CD1c-positive myeloid dendritic cell (primary cell): Measurements from ENCODE around the gene LDB2.

Source experiments
- DNase-seq: peaks from one replicate; pipeline ENCODE4 v3.0.0-alpha.2; 2016; ENCODE audit errors: extremely low spot score

Gene LDB2

GRCh38 chr4:16843831-16844508 lies 54.5 kb downstream of the LDB2 start:
- peak; percentile 73 for DNase-seq

GRCh38 chr4:16838226-16838875 lies 60.1 kb downstream of the LDB2 start:
- no peak for DNase-seq

- no peak for DNase-seq
Observed at GRCh38 chr4:16837475-16837874, 61.0 kb downstream of the LDB2 start.

DNA sequence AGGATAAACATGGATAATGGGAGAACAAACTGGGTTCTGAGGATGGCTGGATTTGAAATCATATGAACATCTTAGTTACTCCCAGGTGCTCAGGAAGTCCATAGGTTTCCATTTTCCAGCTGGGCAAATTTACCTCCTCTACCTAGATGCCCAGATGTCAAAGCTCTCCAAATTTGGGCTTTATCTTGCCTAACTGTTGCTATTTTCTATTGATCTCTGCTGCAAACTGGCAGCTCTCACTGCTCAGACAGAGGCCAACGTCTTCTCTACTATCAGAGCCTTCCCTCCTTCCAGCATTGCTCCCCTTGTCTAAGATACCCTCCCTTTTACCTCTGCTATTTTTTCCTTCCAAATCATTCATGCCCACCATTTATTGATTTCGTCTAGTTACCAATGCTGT lies 62.1 kb downstream of the LDB2 start:
- no peak for DNase-seq

DNA sequence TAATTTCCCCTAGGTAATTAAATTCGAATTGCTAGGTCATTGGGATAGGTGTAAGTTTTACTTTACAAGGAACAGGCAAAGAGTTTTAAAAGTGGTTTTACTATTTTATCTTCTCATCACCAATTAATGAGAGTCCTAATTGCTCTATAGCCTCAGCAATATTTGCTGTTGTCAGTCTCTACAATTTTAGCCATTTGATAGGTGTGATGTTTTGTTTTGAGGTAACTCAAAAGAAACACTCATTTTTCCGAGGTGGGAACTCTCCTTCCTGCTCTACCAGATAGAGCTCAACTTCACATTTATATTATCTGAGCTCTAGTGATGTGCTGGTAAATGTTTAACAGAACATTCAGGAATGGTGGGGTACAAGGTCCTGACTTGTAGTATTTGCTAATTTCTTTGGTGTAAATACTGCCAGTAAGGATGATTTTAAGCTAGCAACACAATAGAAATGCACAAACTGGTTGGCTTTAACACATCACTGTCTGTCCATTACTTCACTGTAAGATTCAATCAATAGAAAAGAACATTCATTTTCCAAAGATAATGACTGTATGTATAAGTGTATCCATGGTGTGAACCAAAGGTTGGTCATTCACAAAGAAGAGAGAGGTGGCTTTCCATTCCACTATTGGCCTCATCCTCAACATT lies 62.7 kb downstream of the LDB2 start:
- DNase-seq = no peak

DNA sequence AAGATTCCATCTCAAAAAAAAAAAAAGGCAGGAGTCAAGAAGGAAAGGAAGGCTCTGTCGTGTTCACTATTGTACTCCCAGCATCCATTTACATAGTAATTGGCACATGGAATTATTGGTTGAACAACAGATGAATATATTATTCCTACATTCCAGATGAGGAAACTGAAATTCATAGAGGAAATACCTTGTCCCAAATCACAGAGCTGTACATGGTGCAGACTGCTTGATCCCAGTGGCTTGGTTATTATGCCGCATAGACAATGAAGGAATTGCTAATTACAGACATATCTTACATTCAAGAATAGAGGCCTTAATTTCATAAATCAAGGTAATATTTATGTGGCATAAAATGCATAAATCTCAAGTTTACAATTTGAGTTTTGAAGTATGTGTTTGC lies 63.6 kb downstream of the LDB2 start:
- no peak for DNase-seq

GRCh38 chr4:16833722-16834121 lies 64.7 kb downstream of the LDB2 start:
- no peak for DNase-seq

- no peak for DNase-seq
Observed at GRCh38 chr4:16830081-16830480, 68.4 kb downstream of the LDB2 start.

GRCh38 chr4:16827794-16828724 lies 70.4 kb downstream of the LDB2 start:
- no peak for DNase-seq

DNA sequence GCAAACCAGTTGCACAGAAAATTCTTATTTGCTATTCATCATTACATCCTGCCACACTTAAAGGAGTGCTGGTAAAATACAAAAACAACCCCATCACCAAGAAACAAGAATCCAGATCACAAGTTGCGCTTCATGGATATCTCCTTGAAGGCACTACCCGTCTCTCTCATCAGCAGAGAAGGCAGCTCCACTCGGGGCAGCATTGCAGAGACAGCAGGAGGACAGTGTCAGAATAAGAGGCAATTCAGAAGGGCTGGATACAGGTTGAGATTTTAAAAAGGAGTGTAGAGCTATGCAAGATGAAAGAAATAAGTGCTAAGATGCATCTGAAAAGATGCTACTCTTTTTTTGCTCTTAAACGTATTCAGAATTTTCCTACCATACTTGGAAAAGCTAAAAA lies 71.4 kb downstream of the LDB2 start:
- no peak for DNase-seq

- no peak for DNase-seq
Observed at GRCh38 chr4:16826406-16826910, 72.0 kb downstream of the LDB2 start.

DNA sequence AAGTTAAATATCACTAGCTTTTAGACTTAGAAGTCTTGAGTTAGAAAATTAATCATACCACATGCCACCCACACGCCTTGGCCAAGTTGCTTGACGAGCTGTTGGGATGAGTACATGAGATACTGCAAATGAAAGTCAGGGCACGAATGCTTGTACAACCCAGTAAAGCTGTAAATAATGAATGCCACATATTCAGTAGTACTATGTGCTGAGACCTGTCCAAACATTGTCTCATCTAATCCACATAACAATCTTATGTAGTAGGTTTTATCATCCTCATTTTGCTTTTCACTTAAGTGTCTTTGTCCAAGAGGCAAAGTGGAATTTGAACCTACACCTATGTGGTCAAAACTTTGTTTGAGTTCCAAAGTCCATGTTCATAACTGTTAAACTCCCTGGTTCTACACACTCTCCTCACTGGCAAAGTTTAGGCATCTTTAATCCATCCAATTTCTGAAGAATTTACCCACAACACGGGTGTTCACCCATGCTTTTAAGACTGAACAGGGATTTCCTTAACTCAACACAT lies 74.1 kb downstream of the LDB2 start:
- DNase-seq = no peak

DNA sequence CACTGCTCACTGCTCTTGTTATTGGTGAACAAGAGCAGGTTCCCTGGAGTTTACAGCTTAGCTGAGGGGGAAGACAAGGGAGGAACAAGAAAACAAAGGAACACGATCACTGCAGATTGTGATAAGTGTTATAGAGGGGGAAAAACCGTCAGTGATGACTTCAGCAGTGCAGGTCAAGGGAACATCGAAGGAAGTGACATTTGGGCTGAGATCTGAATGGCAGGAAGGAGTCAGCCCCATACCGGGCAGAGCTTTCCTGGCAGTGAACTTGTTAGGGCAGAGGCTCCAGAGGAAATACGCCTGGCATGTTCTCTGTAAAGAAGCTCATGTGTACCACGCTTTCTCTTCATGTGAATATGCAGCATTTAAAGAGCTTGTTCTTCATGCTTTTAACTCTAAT lies 78.1 kb downstream of the LDB2 start:
- DNase-seq = no peak

- no peak for DNase-seq
Observed at GRCh38 chr4:16819652-16820051, 78.8 kb downstream of the LDB2 start.

- no peak for DNase-seq
Observed at GRCh38 chr4:16818005-16818404, 80.4 kb downstream of the LDB2 start.

DNA sequence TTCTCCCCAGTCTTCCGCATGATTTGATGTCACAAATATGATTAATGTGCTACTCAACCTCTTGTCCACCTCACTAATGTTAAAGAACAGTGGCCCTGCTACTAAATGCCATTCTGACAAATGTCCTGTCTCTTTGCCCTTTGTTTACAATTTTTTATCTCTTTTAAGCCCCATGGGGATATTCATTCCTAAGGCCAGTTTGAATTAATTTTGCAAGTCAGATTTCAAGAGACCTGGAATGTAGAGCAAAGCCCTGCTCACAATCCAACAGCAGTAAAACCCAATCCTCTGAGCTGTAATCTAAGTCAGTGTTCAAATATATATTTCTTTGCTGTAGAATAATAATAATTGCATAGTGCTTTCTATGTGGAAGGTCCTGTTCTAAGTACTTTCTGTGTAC lies 81.2 kb downstream of the LDB2 start:
- no peak for DNase-seq

DNA sequence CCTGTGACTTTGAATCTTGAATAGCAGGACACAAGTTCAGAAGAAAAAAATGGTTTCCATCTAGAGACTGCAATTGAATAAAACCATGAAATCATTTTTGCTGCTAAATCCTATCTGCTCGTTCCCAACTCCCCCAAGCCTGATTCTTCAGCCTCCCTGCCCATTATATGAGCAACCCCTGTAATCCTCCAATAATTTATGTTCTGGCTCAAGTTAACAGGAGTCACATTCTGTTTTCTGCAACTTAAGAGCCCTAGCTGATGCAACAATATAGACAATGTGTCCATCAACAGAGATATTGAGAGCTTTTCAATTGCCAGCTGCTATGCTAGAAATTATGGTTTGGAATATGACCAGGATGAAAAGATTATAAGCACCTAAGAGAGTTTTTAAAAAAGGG lies 84.1 kb downstream of the LDB2 start:
- no peak for DNase-seq

- DNase-seq = no peak
Observed at GRCh38 chr4:16812041-16812440, 86.4 kb downstream of the LDB2 start.

- no peak for DNase-seq
Observed at GRCh38 chr4:16809943-16810342, 88.5 kb downstream of the LDB2 start.

DNA sequence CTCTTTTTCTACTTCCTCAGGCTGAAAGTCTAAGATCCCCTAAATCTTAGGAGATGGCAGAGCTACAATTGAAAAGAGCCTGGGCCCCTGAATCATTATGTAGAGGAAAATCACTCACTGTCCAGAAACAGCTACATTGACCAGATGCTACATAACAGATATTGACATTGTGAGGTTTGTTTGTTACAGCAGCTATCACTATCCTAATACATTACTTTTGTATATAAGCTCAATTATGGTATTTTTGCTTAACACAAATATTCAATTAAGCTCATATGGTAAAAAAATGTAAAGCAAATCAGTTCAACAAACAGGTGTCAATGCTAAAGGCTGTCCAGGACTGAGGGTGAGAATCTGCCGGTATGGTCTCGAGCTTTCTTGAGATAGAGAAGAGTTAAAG lies 89.4 kb downstream of the LDB2 start:
- no peak for DNase-seq

- DNase-seq = no peak
Observed at GRCh38 chr4:16807355-16807754, 91.1 kb downstream of the LDB2 start.

GRCh38 chr4:16804581-16804980 lies 93.9 kb downstream of the LDB2 start:
- no peak for DNase-seq
